IPS-18a (cell line): Measurements from ENCODE around the gene ILKAP.
"Not testable (repeated sequence)": the region's sequence is repeated elsewhere in the genome, so short reads cannot be mapped to it uniquely, and the experiment has no call there.

Experiments used
- H3K27ac ChIP-seq: one replicate; pipeline ENCODE4 v1.5.1; 2013; ENCODE audit warnings: low read length
- H3K27me3 ChIP-seq: one replicate; pipeline ENCODE4 v1.6.1; 2013; ENCODE audit warnings: mild to moderate bottlenecking, low read length; ENCODE audit not compliant: control insufficient read depth, insufficient read depth
- H3K36me3 ChIP-seq: one replicate; pipeline ENCODE4 v1.6.1; 2013; ENCODE audit warnings: low read depth, low read length; ENCODE audit not compliant: control insufficient read depth
- H3K4me1 ChIP-seq: one replicate; pipeline ENCODE4 v1.6.1; 2013; ENCODE audit warnings: low read depth, low read length; ENCODE audit not compliant: control insufficient read depth
- H3K4me3 ChIP-seq: one replicate; pipeline ENCODE4 v1.5.1; 2013; ENCODE audit warnings: low read length
- H3K9ac ChIP-seq: one replicate; pipeline ENCODE4 v1.6.1; 2013; ENCODE audit warnings: mild to moderate bottlenecking, low read length, moderate library complexity
- H3K9me3 ChIP-seq: one replicate; pipeline ENCODE4 v1.6.1; 2013; ENCODE audit warnings: low read depth, low read length; ENCODE audit not compliant: control insufficient read depth

ILKAP gene

DNA sequence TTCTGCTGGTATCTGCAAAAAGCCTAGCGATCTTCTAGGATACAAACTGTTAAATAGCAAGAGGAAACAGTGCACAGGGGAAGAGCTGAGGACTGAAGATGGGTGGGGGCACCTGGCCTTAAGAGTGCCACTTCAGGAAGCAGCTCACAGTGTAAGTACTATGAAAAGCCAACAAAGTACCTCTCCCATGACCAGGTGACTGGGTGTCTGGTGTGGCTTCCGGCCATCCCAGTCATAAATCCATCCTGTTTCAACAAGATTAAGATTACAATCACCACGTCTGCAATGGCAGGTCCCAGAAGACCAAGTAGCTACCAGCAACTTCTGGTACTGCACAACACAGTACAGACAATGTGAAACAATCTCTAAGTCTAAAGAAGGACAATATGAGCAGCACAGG is 28.8 kb downstream of the ILKAP start:
- Histone ChIP-seq H3K9ac (no peak overlapping the region), H3K27ac (no peak overlapping the region), H3K36me3 (peaks cover 57% of the 10 kb centered on the region), H3K27me3 (no peaks in the 10 kb centered on the region), H3K9me3 (no peaks in the 10 kb centered on the region), H3K4me1 (no peaks in the 10 kb centered on the region), H3K4me3 (no peak overlapping the region)

DNA sequence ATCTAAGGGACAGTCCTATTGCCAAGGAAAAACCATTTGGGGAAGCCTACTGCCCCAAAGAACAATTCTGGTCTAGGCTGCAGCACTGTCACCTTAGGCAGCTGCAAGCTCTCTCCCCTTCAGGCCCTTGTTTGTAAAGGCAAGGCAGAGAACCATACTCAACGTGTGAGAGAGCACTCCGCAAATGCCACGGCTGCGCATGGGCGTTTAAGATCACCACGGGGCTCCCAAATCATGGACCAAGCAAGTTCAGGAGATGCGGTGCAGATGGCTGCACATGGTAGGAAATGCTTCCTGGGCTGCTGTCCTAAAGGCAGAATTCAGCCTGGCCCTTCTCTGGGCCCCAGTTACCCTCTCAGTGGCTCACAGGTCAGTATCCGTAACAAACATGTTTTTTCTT is 29.2 kb downstream of the ILKAP start:
- H3K36me3 ChIP-seq = peaks cover 56% of the 10 kb centered on the region
- no peak overlapping the region for H3K4me3 ChIP-seq
- no peaks in the 10 kb centered on the region for H3K4me1 ChIP-seq
- no peak overlapping the region for H3K27ac ChIP-seq
- no peaks in the 10 kb centered on the region for H3K27me3 ChIP-seq
- no peaks in the 10 kb centered on the region for H3K9me3 ChIP-seq
- H3K9ac ChIP-seq = no peak overlapping the region

DNA sequence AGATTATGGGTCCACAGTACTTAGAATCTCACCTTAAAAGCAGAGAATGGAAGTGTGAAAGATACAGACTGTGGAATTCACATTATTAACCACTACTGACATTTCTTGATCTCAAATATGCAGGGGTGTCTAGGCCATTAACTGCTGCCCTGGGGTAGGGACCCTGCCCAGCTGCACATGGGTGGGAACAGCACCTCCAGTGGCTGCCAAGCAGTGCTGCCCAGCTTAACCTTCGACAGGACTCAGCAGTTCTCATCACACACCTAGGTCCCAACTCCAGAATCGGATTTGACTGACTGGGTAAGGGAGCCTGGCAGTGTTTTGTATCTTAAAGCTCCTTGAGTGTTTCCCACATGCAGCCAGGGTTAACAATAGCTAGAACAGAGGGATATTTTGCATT is 29.8 kb downstream of the ILKAP start:
- H3K4me3 ChIP-seq = no peak overlapping the region
- H3K27ac ChIP-seq = no peak overlapping the region
- peaks cover 52% of the 10 kb centered on the region for H3K36me3 ChIP-seq
- H3K9ac ChIP-seq = no peak overlapping the region
- H3K4me1 ChIP-seq = no peaks in the 10 kb centered on the region
- no peaks in the 10 kb centered on the region for H3K9me3 ChIP-seq
- H3K27me3 ChIP-seq = no peaks in the 10 kb centered on the region

DNA sequence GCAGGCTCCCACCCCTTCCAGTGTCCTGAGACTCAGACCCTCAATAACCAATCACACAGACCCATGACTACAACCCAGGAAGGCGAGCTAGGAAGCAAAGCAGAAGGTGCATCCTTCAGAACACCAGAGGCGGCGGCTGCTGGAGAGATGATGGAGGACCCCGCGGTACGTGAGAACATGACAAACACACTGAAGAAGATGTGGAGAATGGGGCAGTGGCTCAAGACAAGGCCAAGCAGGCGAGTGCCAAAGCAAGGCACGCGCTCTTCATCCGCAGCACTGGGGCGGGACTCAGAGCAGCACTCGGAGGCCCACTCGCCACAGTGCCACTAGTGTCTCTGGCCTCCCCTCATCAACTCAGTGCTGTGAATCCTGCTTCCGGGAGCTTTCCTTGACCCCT is 31.1 kb downstream of the ILKAP start:
- no peak overlapping the region for H3K9ac ChIP-seq
- H3K27me3 ChIP-seq = no peaks in the 10 kb centered on the region
- H3K4me1 ChIP-seq = no peaks in the 10 kb centered on the region
- H3K27ac ChIP-seq = no peak overlapping the region
- peaks cover 41% of the 10 kb centered on the region for H3K36me3 ChIP-seq
- H3K4me3 ChIP-seq = no peak overlapping the region
- H3K9me3 ChIP-seq = no peaks in the 10 kb centered on the region

DNA sequence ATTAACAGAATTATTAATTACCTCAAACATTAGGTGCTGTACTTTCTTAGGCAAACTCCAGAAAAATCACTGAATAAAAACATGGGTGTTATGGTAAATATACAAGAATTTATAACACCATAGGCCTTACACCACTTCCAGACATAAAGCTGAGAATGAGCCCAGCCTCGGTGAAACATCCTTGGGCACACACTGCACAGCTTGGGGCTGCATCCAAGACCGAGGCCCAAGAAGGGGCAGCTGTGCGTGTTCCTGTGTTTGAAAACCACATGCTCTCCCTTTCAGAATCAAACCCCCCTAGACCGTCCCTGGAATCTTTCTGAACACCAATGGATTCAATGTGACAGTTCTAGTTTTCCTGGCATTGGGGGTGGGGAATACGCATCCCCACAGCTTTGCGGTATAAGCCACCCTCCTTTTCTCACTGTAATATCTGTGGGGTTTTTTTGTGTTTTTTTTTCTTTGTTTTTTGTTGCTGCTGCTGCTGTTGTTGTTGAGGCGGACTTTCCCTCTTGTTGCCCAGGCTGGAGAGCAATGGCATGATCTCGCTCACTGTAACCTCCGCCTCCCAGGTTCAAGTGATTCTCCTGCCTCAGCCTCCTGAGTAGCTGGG is 31.8 kb downstream of the ILKAP start:
- H3K9me3 ChIP-seq = no peaks in the 10 kb centered on the region
- H3K4me3 ChIP-seq = no peak overlapping the region
- no peaks in the 10 kb centered on the region for H3K4me1 ChIP-seq
- no peaks in the 10 kb centered on the region for H3K27me3 ChIP-seq
- H3K9ac ChIP-seq = no peak overlapping the region
- no peak overlapping the region for H3K27ac ChIP-seq
- H3K36me3 ChIP-seq = peaks cover 35% of the 10 kb centered on the region

DNA sequence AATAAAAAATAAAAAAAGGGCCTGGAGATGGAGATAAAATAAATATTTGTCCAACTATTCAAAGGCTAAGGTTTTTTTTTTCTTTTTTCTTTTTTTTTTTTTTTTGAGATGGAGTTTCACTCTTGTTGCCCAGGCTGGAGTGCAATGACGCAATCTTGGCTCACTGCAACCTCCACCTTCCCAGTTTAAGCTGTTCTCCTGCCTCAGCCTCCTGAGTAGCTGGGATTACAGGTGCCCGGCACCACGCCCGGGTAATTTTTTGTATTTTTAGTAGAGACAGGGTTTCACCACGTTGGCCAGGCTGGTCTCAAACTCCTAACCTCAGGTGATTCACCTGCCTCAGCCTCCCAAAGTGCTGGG is 32.4 kb downstream of the ILKAP start:
- H3K36me3 ChIP-seq = peaks cover 31% of the 10 kb centered on the region
- not testable (repeated sequence) for H3K27me3 ChIP-seq, H3K27ac ChIP-seq, H3K9me3 ChIP-seq, H3K4me3 ChIP-seq, H3K4me1 ChIP-seq, H3K9ac ChIP-seq

DNA sequence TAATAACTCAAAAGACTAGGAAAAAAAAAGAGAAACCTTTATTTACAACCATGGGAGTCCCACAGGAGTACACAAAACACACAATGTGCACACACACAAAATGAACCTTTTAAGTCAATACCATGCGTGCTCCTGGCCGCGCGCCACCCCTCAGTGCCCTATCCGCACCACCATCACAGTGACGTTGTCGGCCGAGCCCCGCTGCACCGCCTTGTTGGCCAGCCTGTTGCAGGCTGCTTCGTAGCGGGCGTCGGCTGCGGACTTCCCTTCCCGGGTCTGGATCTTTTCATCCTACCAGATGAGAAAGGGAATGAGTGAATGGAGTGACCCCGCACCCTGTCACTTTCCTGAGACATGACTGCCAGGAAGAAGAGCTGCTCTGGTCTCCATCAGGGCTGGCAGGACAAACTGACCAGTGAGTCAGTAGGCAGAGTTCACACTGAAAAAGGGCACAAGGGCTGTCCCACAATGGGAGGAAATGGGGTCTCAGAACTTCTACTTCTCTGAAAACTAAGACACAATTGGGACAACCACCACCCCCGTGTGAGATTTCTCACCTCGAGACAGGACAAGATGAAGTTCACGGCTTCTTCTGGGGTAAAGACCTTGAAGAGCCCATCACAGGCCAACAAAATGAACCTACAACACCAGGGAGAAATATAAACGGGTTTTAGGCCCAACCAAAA is 33.0 kb downstream of the ILKAP start:
- no peaks in the 10 kb centered on the region for H3K27me3 ChIP-seq
- H3K9me3 ChIP-seq = no peaks in the 10 kb centered on the region
- H3K4me3 ChIP-seq = no peak overlapping the region
- no peaks in the 10 kb centered on the region for H3K4me1 ChIP-seq
- no peak overlapping the region for H3K9ac ChIP-seq
- H3K27ac ChIP-seq = no peak overlapping the region
- H3K36me3 ChIP-seq = peaks cover 31% of the 10 kb centered on the region

DNA sequence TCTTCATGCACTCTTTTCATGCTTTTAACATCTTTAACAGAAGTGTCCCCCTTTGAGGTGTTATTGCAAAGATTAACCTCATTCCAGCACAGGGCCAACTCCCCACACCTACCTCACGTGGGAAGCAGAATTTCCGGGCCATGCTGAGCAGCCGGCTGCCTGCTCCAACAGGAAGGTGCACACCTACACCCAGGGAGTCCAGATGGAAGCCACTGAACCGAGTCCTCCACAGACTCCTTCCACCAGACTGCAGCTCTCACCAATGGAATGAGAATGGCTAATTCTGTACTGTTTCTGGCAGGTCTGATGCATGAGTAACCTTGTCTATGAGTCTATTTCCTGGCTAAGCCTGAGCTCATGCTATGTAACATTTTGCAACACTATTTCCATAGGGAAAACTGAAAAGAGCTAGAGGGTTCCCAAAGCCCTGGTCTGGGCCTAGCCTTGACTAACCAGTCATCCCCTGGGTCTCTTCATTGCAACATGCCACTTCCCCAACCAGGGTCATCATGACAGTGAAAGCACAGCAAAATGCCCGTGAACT is 33.7 kb downstream of the ILKAP start:
- no peak overlapping the region for H3K9ac ChIP-seq
- no peak overlapping the region for H3K27ac ChIP-seq
- no peaks in the 10 kb centered on the region for H3K4me1 ChIP-seq
- H3K36me3 ChIP-seq = peaks cover 31% of the 10 kb centered on the region
- H3K4me3 ChIP-seq = no peak overlapping the region
- no peaks in the 10 kb centered on the region for H3K9me3 ChIP-seq
- peaks cover 3% of the 10 kb centered on the region for H3K27me3 ChIP-seq

DNA sequence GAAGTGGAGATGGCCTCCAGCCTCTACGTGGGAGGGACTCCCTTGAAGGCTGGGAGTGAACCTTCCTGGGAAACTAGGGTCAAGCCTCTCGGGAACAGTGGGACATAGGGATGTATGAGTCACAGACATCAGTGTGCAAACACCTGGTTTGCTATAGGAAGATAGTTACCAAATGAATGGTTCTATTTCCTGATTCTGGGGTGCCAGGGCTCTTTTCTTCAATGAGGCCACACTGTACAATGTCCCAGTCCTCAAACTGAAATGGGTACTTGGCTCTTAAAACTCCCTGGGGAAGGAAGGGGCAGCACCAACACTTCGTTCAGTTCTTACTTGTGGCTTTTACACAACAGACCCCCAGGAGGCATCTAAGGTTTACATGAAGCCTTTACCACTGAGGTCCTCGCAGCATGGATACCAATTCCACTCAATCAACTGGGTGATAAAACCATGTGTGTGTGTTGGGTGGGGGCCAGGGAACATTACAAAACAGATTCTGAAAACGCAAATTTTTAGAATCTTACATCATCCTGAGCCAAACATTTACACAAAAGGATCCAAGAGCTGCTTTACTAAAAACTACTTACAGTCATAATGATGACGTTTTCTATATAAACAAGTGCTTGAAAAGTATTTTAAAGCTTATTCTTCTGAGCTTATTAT is 34.3 kb downstream of the ILKAP start:
- H3K9ac ChIP-seq = no peak overlapping the region
- peaks cover 28% of the 10 kb centered on the region for H3K36me3 ChIP-seq
- no peaks in the 10 kb centered on the region for H3K4me1 ChIP-seq
- no peak overlapping the region for H3K4me3 ChIP-seq
- no peaks in the 10 kb centered on the region for H3K9me3 ChIP-seq
- no peak overlapping the region for H3K27ac ChIP-seq
- peaks cover 9% of the 10 kb centered on the region for H3K27me3 ChIP-seq

DNA sequence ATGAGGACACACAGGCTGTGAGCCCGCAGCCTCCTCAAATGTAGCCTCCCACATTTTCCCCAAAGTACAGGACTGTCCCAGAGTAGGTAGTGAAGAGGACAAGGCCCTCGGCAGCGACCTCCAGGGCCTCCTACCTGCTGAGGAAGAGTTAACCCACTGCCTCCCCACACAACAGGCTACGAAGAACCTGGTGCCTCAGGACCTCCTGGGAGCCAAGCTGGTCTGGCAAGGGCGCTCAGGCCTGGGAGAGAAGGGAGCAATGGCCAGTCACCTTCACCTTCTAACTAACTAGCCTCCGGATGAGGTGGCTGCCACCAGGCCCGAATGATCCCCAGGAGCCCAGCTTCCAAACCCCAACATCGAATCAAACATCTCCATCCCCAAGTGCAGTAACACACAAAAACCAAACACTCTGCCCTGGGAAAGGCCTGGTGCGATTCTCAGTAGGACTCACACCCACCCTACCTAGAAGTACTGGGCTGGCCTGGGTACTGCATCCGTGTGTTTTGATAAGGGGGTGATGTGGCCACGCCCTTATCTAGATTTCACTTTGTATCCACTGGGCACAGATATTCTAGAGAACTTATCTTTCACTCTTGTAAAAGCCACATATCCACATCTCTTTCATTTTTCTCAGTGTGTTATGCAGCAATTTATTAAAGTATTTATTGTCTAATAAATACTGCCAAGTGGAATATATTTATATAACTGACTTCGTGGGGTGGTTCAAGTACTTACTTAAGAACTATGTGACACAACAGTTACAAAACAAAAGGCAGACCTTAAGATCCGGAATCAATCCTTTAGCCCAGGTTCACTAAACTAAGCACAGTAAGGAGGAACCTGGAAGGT is 35.1 kb downstream of the ILKAP start:
- H3K9ac ChIP-seq = no peak overlapping the region
- peaks cover 21% of the 10 kb centered on the region for H3K36me3 ChIP-seq

DNA sequence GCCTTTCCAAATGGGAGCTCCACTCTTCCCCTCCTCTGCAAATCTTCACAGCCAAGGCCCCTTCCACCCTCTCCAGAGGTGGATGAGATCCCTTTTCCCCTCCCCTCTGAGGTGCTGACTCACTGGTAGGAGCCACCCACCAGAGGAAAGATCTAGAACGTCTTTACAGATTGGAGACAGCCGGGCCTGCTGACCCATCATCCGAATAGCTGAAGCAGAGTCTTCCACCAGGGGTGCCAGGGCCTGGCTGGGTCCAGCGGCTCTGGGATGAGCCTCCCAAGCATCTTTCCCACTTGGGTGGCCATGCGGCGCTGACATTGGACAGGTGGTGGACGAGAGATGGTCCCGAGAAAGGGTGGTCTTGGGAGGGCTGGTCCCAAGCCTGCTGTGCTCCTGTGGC is 35.7 kb downstream of the ILKAP start:
- Histone ChIP-seq H3K9me3 (no peaks in the 10 kb centered on the region), H3K27ac (no peak overlapping the region), H3K4me1 (no peaks in the 10 kb centered on the region), H3K27me3 (peaks cover 23% of the 10 kb centered on the region), H3K9ac (no peak overlapping the region), H3K36me3 (peaks cover 17% of the 10 kb centered on the region), H3K4me3 (no peak overlapping the region)

More for the DNA sequence above, 35.1 kb downstream of the ILKAP start:
- no peaks in the 10 kb centered on the region for H3K4me1 ChIP-seq
- no peaks in the 10 kb centered on the region for H3K9me3 ChIP-seq
- H3K27me3 ChIP-seq = peaks cover 17% of the 10 kb centered on the region
- H3K4me3 ChIP-seq = no peak overlapping the region
- no peak overlapping the region for H3K27ac ChIP-seq
